ENCODE measurements around the gene EEF1G. TPM values are rescaled to one million over a fixed set of nuclear protein-coding genes. Genes with fewer than 3 reads are reported as not detected.
"Not testable (repeated sequence)": the region's sequence is repeated elsewhere in the genome, so short reads cannot be mapped to it uniquely, and the experiment has no call there.

EEF1G gene
- total RNA-seq, 1 donor from 2014 or later = 1,342 TPM

DNA sequence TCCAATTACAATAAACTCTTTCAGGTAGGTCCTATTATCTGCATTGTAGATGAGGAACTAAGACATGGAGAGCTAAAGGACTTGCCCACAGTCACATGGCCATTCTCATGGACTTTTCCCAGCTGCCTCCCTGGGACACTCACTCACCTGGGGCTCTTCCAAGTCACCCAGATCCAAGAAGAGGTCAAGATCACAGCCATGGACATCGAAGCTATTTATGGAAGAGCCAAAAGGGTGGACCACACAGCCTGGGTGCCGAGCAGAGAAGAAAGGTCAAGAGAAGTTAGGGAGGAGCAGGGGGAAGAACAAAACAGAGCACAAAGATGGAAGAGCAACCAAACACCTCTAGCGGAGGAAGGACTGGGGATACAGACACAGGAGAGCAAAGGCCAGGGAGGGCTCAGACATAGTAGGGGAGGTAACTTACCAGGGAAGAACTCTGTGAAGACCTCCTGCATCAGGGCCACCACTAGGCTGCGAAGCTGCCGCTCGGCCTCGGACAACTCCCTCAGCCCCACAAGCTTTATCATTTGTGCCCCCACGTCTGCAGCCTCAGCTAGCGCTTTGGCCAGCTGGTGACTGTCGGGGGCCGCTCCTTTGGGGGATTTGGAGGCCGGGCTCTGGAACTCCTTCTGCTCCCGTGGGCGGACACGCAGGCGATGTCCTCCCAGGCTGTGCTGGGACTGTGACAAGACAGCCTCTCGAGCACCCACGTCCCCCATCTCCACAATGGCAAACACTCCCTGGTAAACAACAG, 7.4 kb upstream of the EEF1G start:
- intact Hi-C loops (cut with micrococcal nuclease) = no loop called here

GRCh38 chr11:62579252-62579651, 5.6 kb upstream of the EEF1G start:
- intact Hi-C loops (cut with micrococcal nuclease) = no loop called here

GRCh38 chr11:62578541-62578940, 4.8 kb upstream of the EEF1G start:
- intact Hi-C loops (cut with micrococcal nuclease) = no loop called here

- intact Hi-C loops (cut with micrococcal nuclease) = no loop called here
Observed at GRCh38 chr11:62577046-62577714, 3.5 kb upstream of the EEF1G start.

DNA sequence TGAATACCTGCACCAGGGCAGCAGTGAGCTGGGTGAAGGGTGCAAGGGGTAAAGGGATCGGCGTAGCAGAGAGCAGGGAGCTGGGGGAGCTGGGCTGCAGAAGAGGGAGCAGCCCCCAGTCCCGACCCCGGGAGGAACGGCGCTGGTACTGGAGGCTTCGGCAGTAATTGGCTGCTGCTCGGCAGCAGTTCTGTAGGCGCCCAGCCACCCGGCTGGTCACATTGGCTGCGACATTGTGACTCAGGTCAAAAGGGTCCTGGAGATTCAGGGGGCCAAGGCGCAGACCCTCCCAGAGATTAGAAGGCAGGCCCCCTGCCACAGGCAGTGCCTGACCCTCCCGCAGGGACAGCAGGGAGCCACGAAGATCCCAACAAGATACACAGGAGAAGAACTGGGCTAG, 2.1 kb upstream of the EEF1G start:
- intact Hi-C loops (cut with micrococcal nuclease) = no loop called here

GRCh38 chr11:62575156-62575555, 1.5 kb upstream of the EEF1G start:
- intact Hi-C loops (cut with micrococcal nuclease) = no loop called here

DNA sequence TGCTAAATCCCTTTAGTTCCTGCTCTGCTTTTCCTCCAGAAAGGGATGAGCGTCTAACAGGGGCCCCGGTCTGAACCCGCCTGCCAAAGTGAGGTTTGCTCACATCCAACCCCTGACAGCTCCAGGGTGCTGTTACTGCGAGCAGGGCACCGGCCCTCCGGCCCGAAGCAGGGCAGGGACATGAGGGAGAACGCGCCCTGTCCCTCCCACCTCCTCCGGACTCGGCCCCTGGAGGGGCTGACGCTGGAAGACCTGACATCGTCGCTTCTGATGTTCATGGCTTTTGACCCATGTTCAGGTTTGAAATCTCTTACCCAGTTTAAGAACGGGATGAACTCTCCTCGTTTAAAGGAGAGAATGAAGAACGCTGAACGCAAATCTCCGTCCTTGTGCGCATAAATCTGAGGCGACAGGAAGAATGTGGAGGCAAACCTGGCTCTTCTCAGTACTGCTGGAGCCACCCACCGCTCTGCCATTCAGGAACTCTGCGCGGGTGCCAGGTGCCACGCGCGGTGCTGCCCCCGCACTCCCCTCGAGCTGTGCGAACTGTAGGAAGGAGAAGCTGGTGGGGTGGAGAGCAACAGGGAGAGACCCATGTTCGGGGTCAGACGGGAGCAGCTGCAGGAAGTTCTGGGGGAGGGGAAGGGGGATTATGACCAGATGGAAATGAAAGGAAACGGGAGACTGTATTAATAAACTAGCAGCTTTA, 826 bp upstream of the EEF1G start:
- intact Hi-C loops (cut with micrococcal nuclease) = loop anchor here (1.0 to 5.0 kb wide), 2 partner anchors 17 to 268 kb away; partner anchors contain the start of gene TUT1

GRCh38 chr11:62573006-62573591, 592 bp downstream of the EEF1G start:
- intact Hi-C loops (cut with micrococcal nuclease) = loop anchor here (1.0 to 5.0 kb wide), 3 partner anchors 17 to 269 kb away; partner anchors contain the start of gene AHNAK

- intact Hi-C loops (cut with micrococcal nuclease) = loop anchor here (5.0 kb wide), 1 partner anchor 270 kb away; no protein-coding TSS in a partner anchor
Observed at GRCh38 chr11:62572431-62572830, 1.3 kb downstream of the EEF1G start.

DNA sequence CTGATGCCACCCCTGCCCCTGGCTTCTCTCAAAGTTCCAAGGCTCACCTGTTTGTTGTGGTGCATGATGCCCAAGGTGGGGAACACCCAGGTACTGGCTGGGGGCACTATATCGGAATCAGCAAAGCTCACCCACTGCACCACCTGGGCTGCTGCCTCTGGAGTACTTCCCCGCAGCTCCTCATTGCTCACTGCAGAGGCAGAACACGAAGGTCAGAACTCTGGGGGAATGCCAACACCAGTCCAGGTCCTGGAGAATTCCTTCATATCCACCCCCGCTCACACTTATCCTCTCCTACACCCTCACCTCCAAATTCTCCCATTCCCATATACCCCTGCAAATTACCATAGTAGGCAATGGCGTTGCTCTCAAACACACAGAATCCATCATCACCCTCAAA, 2.2 kb downstream of the EEF1G start:
- intact Hi-C loops (cut with micrococcal nuclease) = loop anchor here (5.0 kb wide), 1 partner anchor 271 kb away; no protein-coding TSS in a partner anchor

DNA sequence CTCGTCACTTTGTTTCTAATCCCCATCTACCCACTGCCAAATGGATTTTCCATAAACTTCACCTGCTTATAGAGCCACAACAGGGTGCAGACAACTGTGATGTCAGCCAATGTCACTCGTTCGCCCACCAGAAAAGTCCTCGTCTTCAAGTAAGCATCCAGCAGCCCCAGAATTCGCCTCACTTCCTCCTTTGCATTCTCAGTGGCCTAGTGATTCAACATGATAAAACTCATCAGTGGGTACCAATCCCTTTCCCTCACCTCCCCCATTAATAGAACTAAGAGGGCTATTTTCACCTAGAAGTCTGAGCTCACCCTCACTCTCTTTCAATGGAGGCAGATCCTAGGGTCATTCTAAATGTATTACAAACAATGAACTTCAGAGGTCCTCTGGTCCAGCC, 2.8 kb downstream of the EEF1G start:
- intact Hi-C loops (cut with micrococcal nuclease) = loop anchor here (5.0 kb wide), 1 partner anchor 271 kb away; no protein-coding TSS in a partner anchor

GRCh38 chr11:62569611-62570010, 4.1 kb downstream of the EEF1G start:
- intact Hi-C loops (cut with micrococcal nuclease) = loop anchor here (5.0 kb wide), 1 partner anchor 273 kb away; no protein-coding TSS in a partner anchor

DNA sequence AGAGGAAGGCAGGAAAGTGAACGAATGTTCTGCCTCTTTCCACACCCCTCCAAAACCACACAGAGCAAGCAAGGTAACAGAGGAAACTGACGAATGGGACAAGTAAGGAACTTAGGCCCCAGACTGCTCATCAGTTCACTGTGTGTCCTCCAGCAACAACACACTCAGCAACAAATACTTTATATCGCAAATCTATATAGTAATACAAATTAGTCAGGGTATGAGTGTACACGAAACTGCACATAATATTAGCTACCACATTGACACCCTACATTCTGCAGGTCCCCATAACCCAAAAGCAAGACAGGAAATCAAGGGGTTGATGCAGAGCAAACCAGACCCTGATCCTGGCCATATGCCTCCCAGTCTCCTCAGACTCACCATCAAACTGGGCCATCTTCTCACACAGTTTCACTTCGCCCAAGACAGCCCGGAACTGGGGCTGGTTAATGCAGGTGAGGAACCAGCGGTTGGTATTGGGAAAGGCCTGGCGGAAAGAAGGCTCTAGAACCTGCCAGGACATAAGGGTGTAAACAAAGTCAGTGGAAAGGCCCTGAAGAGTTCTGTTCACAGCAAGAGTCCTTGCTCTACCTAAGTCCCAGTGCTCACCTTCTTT, 6.6 kb downstream of the EEF1G start:
- intact Hi-C loops (cut with micrococcal nuclease) = no loop called here

DNA sequence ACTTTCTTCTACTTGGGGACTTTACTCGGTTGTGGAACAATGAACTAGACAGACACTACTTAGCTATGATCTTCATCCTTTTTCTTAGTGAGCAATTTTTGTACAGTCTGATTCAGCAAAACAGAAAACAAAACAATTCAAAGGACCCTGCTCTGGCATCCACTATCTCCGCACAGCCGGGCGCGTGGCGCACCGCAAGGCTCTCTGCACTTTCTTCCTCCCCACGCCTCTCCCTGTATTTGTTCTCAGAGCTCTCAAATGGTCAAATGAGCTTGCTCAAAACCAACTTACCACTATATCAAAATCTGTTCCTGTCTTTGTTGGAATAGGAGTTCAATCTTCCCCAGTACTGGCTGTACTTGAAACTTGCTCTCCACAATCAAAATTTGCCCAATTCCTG, 7.4 kb downstream of the EEF1G start:
- intact Hi-C loops (cut with micrococcal nuclease) = no loop called here

GRCh38 chr11:62565100-62565802, 8.4 kb downstream of the EEF1G start:
- intact Hi-C loops (cut with micrococcal nuclease) = no loop called here

DNA sequence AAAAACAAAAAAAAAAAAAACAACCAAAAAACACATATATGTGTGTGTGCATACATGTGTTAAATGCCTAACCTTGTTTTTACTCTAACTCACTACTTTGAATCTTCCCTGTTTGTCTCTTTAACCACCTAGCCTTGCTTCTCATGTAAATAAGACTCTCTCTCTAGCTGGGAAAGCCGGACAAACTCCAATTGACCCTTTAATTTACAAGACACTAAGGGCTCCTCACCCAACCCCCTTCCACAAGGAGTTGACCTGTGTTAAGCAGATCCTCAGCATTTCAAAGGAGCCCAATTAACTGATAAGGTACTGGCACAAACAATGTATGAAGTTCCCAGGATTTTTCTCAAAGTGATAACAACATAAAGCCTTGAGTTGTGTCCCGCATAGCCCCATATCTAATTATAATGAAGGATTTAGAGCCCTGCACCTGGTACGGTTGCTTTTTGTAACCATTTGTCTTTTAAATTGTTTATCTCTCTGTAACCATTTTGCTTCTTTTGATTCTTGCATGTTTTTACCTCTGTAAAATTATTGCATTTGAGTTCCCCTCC, 11.9 kb downstream of the EEF1G start:
- intact Hi-C loops (cut with micrococcal nuclease) = not testable (repeated sequence)

- intact Hi-C loops (cut with micrococcal nuclease) = loop anchor here (1.0 kb wide), 2 partner anchors 18 to 166 kb away; no protein-coding TSS in a partner anchor
Observed at GRCh38 chr11:62560566-62561103, 13.1 kb downstream of the EEF1G start.

DNA sequence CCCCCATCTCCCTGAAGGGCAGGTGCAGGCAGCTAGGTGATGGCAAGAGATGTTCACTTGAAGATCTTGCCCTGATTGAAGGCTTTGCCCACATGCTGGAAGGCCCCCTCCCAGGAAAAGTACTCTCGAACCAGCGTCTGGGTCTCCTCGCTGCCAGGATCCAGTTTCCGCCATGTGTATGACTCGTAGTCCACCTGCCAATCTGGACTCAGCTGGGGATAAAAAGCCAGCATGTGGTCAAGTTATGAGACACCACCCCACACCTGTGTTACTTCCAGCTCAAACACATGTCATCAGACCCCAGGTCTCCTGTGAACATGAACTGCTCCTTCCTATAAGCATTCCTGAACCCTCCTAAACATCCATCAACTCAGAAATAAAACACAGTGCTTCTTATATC, 14.1 kb downstream of the EEF1G start:
- intact Hi-C loops (cut with micrococcal nuclease) = loop anchor here (1.0 to 10.0 kb wide), 3 partner anchors 17 to 435 kb away; partner anchors contain the start of gene INCENP

DNA sequence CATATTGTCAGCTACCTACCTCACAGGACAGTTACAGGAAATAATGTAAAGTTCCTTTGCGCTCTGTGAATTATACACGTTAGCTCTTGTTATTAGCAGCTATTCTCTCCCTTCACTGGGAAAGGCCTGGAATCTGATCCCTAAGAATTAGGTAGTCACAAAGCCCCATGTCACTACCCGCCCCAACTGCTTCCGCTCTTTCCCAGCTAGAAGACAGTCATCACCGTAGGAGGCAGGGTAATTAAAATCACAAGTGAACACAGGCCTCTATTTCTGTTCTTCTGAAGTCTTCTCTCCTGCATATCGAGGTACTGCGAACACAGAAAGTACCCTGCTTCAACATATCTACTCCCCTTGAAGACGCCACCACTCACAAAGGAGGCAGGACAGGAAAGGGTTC, 14.5 kb downstream of the EEF1G start:
- intact Hi-C loops (cut with micrococcal nuclease) = loop anchor here (10.0 kb wide), 1 partner anchor 434 kb away; the partner anchor contains the start of gene INCENP

All from T-helper 2 cell treated with Interferon-gamma antibody and Interleukin-4, amounts not matched to agents 100 ng/mL and 5 ng/mL, for 36 hours (primary cell).